Measurements from ENCODE around the gene CPXM2.

Gene CPXM2

GRCh38 chr10:123869020-123869414 is 22.6 kb downstream of the CPXM2 start:
- no peak for TF ChIP-seq ZNF274 (IDR thresholded peaks at IDR 0.05; ENCODE audit: low read depth, low read length)
- no peak overlapping the region for H3K4me3 ChIP-seq (ENCODE audit: low read length)

- H3K4me3 ChIP-seq (ENCODE audit: low read length): no peak overlapping the region
- no peak for TF ChIP-seq ZNF274 (IDR thresholded peaks at IDR 0.05; ENCODE audit: low read depth, low read length)
These were observed 23.3 kb downstream of the CPXM2 start for GRCh38 chr10:123868038-123869019.

GRCh38 chr10:123865880-123866279 is 25.7 kb downstream of the CPXM2 start:
- H3K4me3 ChIP-seq (ENCODE audit: low read length): no peak overlapping the region
- TF ChIP-seq ZNF274 (IDR thresholded peaks at IDR 0.05; ENCODE audit: low read depth, low read length): no peak

GRCh38 chr10:123865350-123865749 is 26.3 kb downstream of the CPXM2 start:
- TF ChIP-seq ZNF274 (IDR thresholded peaks at IDR 0.05; ENCODE audit: low read depth, low read length): no peak
- no peak overlapping the region for H3K4me3 ChIP-seq (ENCODE audit: low read length)

GRCh38 chr10:123864923-123865322 is 26.7 kb downstream of the CPXM2 start:
- no peak overlapping the region for H3K4me3 ChIP-seq (ENCODE audit: low read length)
- no peak for TF ChIP-seq ZNF274 (IDR thresholded peaks at IDR 0.05; ENCODE audit: low read depth, low read length)

- H3K4me3 ChIP-seq (ENCODE audit: low read length): no peak overlapping the region
- TF ChIP-seq ZNF274 (IDR thresholded peaks at IDR 0.05; ENCODE audit: low read depth, low read length): no peak
These were observed 27.7 kb downstream of the CPXM2 start for GRCh38 chr10:123863721-123864482.

GRCh38 chr10:123863183-123863575 is 28.4 kb downstream of the CPXM2 start:
- TF ChIP-seq ZNF274 (IDR thresholded peaks at IDR 0.05; ENCODE audit: low read depth, low read length): no peak
- H3K4me3 ChIP-seq (ENCODE audit: low read length): no peak overlapping the region

- no peak overlapping the region for H3K4me3 ChIP-seq (ENCODE audit: low read length)
- no peak for TF ChIP-seq ZNF274 (IDR thresholded peaks at IDR 0.05; ENCODE audit: low read depth, low read length)
These were observed 29.0 kb downstream of the CPXM2 start for GRCh38 chr10:123862421-123863182.

- H3K4me3 ChIP-seq (ENCODE audit: low read length): no peak overlapping the region
- TF ChIP-seq ZNF274 (IDR thresholded peaks at IDR 0.05; ENCODE audit: low read depth, low read length): no peak
These were observed 30.8 kb downstream of the CPXM2 start for GRCh38 chr10:123860856-123861255.

- TF ChIP-seq ZNF274 (IDR thresholded peaks at IDR 0.05; ENCODE audit: low read depth, low read length): no peak
- H3K4me3 ChIP-seq (ENCODE audit: low read length): no peak overlapping the region
These were observed 31.4 kb downstream of the CPXM2 start for GRCh38 chr10:123860209-123860608.

- no peak for TF ChIP-seq ZNF274 (IDR thresholded peaks at IDR 0.05; ENCODE audit: low read depth, low read length)
- no peak overlapping the region for H3K4me3 ChIP-seq (ENCODE audit: low read length)
These were observed 32.0 kb downstream of the CPXM2 start for GRCh38 chr10:123859653-123860050.

GRCh38 chr10:123858907-123859652 is 32.5 kb downstream of the CPXM2 start:
- no peak overlapping the region for H3K4me3 ChIP-seq (ENCODE audit: low read length)
- TF ChIP-seq ZNF274 (IDR thresholded peaks at IDR 0.05; ENCODE audit: low read depth, low read length): no peak

GRCh38 chr10:123858077-123858681 is 33.4 kb downstream of the CPXM2 start:
- no peak for TF ChIP-seq ZNF274 (IDR thresholded peaks at IDR 0.05; ENCODE audit: low read depth, low read length)
- H3K4me3 ChIP-seq (ENCODE audit: low read length): no peak overlapping the region
